ENCODE measurements around the gene SAP30BP.
A peak's percentile ranks its signal among the peaks of the same experiment; 100 is the strongest.

SAP30BP gene

DNA sequence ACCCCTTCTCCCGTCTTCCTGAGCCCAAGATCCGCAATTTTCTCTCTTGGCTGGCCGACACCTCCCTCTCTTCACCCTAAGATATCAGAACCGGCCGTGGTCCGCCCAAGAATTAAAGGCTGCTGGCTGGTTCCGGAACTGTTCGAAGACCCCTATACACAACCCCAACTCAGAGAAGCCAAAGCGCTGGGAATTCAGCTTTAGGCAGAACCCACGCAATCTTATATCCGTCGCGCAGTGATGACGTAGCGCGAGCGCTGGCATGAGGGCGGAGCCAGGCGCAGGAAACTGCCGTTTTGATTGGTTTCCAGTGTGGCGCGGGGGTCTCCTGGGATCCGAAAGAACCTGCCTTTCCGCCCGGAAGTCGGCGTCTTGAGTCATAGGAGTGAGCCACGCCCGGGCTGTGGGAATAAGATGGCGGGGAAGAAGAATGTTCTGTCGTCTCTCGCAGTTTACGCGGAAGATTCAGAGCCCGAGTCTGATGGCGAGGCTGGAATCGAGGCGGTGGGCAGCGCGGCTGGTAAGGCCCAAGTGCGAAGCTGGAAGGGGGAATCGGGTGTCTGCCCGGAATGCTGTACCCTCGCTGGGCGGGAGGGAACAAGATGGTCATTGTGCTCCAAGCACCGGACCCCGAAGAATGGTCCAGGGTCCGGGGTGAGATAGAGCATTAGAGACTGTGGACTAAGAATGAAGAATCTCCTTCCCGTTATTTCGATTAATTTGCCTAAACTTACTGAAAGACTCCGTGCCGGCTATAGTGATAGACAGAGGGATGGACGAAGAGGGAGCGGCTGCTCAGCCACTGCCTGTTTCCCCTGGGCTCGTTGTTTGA lies at the start of gene SAP30BP, which contains the start of gene RECQL5:
Gene SAP30BP, plus strand, starts transcription at position 380 of the 832 bp plus-strand sequence. Its CDS starts 35 bp downstream, at position 415.
Gene RECQL5, minus strand, starts transcription at position 196 of the 832 bp plus-strand sequence. CDS start 597 bp downstream, outside the sequence.
- DNase-seq (ENCODE audit: low read depth in 1 of 2, low spot score in 1 of 2), result peak; percentile 97 to 99

DNA sequence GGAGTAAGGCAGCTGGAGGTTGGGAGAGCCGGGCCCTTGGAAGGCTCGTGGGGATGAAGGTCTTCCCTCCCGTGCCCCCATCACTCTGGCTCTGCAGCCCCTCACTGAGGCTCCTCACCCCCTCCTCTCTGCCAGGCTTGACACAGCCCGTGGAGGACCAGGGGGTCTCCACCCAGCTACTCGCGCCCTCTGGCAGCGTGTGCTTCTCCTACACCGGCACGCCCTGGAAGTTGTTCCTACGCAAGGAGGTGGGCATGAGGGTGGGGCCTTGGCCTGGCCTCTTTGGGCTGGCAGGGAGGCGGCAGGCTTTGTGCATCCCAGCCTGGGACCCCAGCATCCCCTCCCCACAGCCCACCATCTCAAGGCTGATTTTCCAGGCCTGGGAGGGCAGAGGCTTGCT lies 49.5 kb upstream of the SAP30BP start:
- DNase-seq (ENCODE audit: low read depth in 1 of 2, low spot score in 1 of 2), result no peak

DNA sequence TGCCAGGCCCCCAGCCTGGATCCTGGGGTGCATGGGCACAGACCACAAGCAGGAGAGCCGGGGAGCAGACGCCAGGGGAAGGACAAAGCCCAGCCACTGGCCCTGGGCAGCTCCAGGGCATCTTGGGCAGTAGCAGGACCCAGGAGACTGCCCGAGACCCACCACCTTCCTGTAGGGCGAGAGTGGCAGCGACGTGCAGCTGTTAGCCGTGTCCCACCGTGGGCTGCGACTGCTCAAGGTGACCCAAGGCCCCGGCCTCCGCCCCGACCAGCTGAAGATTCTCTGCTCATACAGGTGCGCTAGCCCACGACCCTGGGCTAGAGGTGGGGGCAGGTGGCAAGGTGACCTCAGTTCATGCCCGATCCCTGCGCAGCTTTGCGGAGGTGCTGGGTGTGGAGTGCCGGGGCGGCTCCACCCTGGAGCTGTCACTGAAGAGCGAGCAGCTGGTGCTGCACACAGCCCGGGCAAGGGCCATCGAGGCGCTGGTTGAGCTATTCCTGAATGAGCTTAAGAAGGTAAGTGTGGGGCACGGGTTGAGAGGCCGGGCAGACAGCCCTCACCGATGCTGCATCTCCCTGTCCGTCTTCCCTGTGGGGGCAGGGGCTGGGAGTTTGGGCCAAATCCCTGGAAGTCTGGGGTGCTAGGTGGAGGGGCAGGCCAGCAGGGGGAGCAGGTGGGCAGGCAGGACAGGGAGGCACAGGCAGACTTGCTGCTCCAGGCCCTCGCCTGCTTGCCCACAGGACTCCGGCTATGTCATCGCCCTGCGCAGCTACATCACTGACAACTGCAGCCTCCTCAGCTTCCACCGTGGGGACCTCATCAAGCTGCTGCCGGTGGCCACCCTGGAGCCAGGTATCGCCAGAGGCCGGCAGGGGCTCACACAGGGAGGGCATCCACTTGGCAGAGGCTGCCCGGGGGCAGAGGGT lies 47.4 kb upstream of the SAP30BP start:
- DNase-seq (ENCODE audit: low read depth in 1 of 2, low spot score in 1 of 2), result no peak

DNA sequence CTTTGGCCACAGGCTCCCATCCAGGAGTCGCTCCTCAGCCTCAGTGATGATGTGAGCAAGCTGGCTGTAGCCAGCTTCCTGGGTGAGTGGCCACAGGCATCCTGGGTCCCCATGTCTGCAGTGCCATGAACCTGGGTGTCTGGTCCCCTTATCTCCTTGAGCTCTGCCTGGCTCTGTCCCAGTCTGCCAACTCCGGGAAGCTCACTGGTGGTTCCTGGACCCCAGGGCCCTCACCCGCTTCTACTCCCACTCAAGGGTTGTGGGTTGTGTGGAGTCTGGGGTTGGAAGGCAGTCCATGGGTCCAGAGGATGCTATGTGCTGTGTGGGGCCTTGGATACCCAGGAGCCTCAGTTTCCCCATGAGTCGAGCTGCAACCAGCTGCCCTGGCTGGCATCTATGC lies 45.6 kb upstream of the SAP30BP start:
- DNase-seq (ENCODE audit: low read depth in 1 of 2, low spot score in 1 of 2), result no peak

DNA sequence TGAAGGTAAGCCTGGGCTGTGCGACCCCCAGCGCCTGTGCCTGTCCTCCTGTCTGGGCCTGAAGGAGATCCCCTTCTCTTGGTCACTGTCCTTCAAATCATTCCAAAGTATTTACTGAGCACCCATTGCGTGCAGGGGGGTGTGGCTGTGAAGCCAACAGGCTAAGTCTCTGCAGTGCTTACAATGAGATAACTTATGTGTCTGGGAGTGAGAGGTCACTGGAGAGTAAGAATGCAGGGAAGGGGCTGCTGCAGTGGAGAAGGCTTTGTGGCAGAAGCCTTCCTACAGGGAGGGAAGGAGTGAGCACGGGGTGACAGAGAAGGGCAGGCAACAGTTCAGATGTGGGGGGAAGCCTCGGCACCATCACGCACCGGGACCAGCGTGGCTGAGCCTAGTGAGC lies 45.1 kb upstream of the SAP30BP start:
- no peak for DNase-seq (ENCODE audit: low read depth in 1 of 2, low spot score in 1 of 2)

DNA sequence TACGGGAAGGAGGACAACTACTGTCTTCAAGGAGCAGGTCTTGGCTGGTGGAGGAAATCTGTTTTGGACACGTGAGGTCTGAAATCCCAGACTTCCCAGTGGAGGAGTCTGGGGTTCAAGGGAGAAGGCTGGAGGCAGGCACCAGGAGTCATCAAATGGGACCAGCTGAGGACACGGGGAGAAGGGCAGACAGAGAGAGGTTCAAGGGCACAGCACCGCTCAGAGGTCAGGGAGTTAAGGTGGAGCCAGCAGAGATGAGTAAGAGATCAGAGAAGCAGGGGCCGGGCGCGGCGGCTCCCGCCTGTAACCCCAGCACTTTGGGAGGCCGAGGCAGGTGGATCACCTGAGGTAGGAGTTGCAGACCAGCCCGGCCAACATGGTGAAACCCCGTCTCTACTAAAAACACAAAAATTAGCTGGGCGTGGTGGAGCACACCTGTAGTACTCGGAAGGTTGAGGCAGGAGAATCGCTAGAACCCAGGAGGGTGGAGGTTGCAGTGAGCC lies 44.3 kb upstream of the SAP30BP start:
- DNase-seq (ENCODE audit: low read depth in 1 of 2, low spot score in 1 of 2), result no peak

DNA sequence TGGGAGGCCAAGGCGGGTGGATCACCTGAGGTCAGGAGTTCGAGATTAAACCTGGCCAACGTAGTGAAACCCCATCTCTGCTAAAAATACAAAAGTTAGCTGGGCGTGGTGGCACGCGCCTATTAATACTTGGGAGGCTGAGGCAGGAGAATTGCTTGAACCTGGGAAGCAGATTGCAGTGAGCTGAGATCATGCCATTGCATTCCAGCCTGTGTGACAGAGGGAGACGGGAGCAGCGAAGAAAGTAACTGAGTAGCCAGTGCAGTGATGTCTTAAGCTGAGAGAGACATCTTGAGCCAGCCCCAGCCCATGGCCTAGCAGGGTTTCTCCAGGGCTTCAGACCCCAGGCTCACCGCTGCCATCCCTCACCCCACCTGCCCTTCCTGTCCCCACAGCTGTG lies 43.8 kb upstream of the SAP30BP start:
- DNase-seq (ENCODE audit: low read depth in 1 of 2, low spot score in 1 of 2), result no peak

DNA sequence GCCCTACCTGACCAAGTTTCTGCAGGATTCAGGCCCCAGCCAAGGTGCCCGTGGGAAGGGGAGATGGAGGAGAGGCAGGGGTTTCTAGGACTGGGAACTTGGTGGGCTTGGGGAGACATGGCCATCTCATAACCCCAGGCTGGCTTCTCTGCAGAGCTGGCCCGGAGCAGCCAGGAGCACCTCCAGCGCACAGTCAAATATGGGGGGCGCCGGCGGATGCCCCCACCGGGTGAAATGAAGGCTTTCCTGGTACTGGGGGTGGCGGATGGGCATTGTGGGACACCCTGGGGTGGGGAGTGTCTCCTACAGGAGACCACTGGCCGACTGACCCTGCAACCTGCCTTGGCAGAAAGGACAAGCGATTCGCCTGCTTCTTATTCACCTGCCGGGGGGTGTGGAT lies 43.1 kb upstream of the SAP30BP start:
- DNase-seq (ENCODE audit: low read depth in 1 of 2, low spot score in 1 of 2), result no peak

DNA sequence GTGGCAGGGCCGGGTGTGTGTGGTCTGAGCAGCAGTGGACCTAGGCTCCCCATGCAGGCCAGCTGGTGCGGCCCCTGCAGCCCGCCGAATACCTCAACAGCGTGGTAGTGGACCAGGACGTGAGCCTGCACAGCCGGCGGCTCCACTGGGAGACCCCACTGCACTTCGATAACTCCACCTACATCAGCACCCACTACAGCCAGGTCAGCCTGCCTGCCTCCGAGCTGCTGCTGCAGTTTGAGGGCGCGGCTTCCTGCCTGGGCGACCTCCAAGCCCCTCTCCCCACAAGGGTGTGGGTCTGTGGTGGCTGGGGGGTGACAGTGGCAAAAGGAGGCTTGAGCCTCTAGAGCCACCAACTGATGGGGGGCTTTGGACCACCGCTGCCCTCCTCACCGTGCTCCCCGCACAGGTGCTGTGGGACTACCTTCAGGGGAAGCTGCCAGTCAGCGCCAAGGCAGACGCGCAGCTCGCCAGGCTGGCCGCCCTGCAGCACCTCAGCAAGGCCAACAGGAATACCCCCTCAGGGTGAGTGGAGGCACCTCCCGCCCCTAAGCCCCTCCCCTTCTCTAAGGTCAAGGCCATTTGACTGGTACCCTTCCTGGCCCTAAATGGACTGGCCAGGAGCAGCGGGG lies 42.3 kb upstream of the SAP30BP start:
- DNase-seq (ENCODE audit: low read depth in 1 of 2, low spot score in 1 of 2), result no peak

DNA sequence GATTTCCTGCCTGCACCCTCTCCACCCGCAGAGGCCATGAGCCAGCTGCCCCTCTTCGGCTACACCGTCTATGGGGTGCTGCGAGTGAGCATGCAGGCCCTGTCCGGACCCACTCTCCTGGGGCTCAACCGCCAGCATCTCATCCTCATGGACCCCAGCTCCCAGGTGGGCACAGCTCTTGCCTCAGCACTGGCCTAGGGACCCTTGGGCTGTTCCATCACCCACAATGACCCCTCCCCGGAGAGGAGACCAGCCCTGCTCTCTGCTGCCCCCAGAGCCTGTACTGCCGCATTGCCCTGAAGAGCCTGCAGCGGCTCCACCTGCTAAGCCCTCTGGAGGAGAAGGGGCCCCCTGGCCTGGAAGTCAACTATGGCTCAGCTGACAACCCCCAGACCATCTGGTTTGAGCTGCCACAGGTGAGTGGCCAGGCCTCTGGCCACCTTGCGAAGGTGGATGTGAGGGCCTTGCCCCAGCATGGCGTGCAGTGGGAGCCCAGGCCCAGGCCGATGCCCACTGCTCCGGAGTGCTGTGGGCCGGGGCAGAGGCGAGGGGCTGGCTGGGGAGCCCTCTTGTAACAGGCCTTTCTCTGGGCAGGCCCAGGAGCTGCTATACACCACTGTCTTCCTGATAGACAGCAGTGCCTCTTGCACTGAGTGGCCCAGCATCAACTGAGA lies 41.2 kb upstream of the SAP30BP start:
- DNase-seq (ENCODE audit: low read depth in 1 of 2, low spot score in 1 of 2), result no peak

DNA sequence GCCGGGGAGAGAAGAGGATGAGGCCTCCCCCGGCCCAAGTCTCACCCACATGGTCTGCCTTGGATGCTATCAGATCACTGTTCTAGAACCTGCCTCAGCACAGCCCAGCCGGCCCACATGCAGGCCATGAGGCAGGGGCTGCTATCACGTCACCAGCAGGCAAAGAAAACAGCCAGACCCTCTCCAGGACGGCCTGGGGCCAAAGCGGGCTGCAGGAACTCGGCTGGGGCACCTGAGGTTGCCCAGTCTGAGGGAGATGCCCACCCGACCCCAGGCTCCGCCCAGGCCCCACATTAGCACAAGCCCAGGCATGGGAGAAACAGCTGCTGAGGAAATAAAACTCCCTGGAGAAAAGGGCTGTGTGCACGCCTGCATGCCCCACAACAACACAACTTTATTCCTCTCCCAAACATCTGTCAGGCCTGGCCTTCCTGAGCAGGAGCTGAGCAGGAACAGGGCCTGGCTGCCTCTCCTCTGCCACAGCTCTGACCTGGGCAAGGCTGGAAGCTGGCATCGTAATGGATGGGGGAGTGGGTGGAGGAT lies 40.6 kb upstream of the SAP30BP start:
- no peak for DNase-seq (ENCODE audit: low read depth in 1 of 2, low spot score in 1 of 2)

DNA sequence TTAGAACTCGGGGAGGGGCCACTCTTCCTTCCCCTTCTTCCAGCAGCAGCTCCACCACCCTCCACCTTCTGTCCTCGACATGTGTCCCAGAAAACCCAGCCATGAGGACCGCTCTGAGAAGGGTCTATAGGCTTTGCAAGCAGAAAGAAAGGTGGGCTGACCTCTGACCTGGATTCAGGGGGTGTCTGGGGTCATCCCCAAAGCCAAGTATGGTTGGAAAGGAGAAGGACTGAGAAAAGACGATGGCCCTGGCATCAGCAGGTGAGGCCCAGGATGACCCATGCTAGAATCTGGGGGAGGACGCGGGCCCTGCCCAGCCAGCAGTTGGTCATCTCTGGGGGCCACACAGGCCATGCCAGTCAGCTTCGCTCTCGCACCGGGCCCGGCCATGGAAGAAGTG lies 40.0 kb upstream of the SAP30BP start:
- no peak for DNase-seq (ENCODE audit: low read depth in 1 of 2, low spot score in 1 of 2)

DNA sequence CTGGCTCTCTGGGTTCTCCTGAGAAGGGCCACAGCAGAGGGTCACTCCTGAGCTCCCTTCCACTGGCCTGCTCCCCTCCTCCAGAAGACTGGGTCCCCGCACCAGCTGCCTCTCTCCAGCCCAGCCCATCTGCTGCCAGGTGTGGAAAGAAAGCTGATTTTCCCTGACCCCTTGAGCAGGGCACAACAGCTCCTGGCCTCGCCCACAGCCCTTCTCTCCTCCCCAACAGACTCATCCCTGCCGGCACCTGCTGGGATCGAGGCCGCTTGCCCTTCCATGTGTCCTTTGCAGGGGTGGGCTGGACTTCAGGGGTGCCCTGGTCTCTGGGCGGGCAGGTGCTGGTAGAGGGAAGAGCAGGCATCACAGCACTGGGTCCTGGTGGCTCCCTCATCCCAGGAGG lies 38.7 kb upstream of the SAP30BP start:
- no peak for DNase-seq (ENCODE audit: low read depth in 1 of 2, low spot score in 1 of 2)

DNA sequence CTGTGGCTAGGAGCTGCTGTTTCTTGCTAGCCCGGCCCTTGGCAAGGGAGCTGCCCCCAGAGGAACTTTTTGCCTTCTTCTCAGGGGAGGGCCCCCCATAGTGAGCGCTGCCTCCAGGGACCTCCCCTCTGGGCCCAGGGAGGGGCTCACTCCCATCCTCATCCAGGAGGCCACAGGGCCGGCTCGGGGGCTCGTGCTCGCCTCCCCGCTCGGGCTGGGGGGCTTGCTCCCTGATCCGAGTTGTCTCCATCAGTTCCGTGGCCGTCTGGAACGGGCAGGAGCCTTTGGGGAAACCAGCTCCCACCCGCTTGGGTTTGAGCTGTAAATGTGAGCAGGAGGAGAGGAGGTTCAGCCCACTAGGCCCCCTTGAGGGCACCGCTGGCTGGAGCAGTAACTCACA lies 38.0 kb upstream of the SAP30BP start:
- no peak for DNase-seq (ENCODE audit: low read depth in 1 of 2, low spot score in 1 of 2)

DNA sequence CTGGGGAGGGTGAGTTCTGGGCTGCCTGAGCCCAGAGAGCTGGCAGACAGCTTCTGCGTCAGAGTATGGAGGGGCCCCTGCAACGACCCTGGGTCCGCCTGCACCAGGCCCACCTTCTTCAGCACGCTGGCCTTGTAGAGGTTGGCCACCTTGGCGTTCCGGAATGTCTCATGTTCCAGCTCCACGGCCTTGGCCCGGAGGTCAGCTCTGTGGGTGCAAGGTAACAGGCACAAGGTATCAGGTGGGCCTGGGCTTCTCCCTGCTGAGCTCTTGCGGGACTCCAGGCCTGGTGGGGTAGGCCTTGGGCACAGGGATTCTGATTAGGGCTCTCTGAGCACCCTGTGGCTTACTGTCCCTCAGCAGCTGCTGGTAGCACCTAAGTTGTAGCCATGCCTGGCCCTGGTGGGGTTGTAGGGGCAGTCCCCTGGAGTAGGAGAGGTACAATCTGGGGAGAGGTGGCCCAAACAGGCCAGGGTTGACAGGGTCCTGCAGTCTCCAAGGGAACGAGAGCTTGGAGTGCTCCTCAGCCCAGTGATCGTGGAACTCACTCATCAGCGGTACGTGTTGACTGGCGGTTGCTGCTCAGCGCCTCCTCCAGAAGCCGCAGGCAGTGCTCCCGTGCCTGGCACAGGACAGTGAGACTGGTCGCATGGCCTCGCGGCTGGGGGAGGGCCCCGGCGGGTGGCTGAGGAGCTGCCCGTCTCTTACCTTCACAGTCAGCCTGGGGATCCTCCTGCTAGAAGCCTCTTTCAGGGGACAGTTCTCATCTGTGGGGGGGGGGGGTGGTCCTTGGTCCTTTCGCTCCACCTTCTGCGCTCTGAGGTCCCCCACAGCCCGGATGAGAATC lies 36.8 kb upstream of the SAP30BP start:
- DNase-seq (ENCODE audit: low read depth in 1 of 2, low spot score in 1 of 2), result no peak

DNA sequence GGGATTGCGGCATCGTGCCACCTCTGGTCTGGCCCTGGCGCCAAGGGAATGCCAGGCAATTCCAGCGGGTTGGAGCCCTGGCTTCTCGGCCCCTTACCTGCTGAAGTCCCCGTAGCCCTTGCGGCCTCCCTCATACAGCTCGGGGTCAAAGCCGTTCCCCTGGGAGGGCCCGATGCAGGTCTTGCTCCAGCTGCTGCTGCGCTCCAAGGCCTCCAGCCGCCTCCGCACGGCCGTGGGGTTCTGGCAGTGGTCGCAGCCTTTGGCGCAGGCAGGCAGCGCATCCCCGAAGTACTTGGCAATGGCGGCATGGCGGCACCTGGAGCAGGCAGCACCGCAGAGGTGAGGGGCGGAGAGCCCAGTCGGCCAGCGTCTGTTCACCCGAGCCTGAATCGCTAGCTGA lies 35.8 kb upstream of the SAP30BP start:
- no peak for DNase-seq (ENCODE audit: low read depth in 1 of 2, low spot score in 1 of 2)

DNA sequence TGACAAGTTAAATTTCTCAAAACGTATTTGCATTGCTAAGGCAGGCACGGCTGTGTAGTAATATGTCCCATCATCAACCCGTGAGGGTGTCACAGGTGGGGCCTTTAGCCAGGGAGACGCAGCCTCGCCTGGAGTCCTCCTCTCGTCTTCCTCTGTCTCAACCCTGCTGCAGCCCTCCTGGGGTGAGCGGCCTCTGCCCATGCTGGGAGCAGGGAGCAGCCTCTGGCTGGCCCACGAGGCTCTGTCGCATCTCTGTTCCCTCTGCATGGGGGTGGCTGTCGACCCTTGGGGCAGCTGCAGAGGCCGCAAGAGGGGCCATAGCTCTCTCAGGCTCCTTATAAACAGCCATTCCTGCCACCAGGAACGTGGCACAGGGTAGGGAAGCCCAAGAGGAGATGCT lies 34.7 kb upstream of the SAP30BP start:
- no peak for DNase-seq (ENCODE audit: low read depth in 1 of 2, low spot score in 1 of 2)

DNA sequence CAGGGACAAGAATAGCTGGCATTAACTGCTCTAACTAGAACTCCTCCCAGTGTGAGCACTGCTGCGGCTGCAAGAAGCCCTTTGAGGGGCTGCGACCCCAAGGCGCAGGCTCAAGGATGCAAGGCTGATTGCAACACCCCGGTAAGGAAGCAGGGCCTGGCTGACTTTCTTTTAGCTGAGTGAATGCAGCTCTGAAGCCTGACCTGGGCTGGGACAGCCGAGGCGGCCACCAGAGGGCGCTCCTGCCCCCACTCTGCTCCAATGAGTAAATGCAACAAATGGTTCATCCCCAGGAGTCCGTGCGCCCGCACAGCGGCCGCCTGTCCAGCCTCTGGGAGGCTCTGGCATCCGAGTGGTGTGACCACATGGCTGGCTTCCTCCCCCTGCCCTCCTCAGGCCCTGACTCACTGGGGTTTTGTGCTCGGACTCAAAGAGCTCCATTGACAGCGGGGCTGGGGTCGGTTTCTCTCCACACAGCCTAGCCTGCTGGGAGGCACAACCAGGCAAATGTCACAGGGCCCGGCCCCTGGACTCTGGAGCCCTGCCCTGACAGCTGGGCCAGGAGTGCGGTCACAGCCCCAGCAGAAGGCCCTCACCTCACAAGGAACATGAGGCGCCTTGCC lies 34.2 kb upstream of the SAP30BP start, which contains the start of gene SMIM5:
Gene SMIM5, plus strand, starts transcription at position 572 of the 623 bp plus-strand sequence. CDS start 6,768 bp downstream, outside the sequence.
- peak; percentile 74 to 75 for DNase-seq (ENCODE audit: low read depth in 1 of 2, low spot score in 1 of 2)
